HepG2 (cell line): ENCODE measurements around the gene RUNX2. TPM values are rescaled to one million over a fixed set of nuclear protein-coding genes. Genes with fewer than 3 reads are reported as not detected.

ENCODE experiments used
- ATAC-seq: fragments of 200-7000 bp; cut with Tn5 transposase; 3 replicates; pipeline ENCODE4 v1.9.1; 2020; ENCODE audit warnings: mild to moderate bottlenecking, moderate library complexity
- BruUV-seq: library from RNA; stranded (reverse); fragments of 400-500 nt; replicated peaks from 2 replicates; lab custom pipeline; 2021; lab: Mats Ljungman, UMichigan
- CTCF ChIA-PET: fragments of 300-600 bp; formaldehyde crosslinking; extraction: SDS; loops from one replicate; lab custom pipeline; 2021; ENCODE audit warnings: low total read pairs, inconsistent platforms, low intra/inter-chr PET ratio; lab: Yijun Ruan, JAX
- POLR2A ChIA-PET: fragments of 350-600 bp; sonication (Branson Sonifier 250); formaldehyde crosslinking; loops from one replicate; lab custom pipeline; 2020; ENCODE audit warnings: antibody characterized with exemption, inconsistent platforms; lab: Yijun Ruan, JAX
- DNase-seq: peaks from one replicate; pipeline ENCODE4 v3.0.0-alpha.2; 2015; ENCODE audit warnings: low spot score
- FAIRE-seq: peaks from 3 replicates; lab custom pipeline; 2011; peaks lifted over from hg19 to GRCh38; lab: Jason Lieb, UNC
- H2AFZ ChIP-seq: one replicate; pipeline ENCODE4 v1.6.1; 2011; ENCODE audit warnings: low read length, inconsistent platforms
- H3K27ac ChIP-seq: fragments of 300-600 bp; 3 replicates; pipeline ENCODE4 v1.8.0; 2011; ENCODE audit warnings: mixed run types, mild to moderate bottlenecking, mixed read lengths, low read length, inconsistent platforms; ENCODE audit not compliant: insufficient read depth; ENCODE audit errors: extremely low read length
- H3K27me3 ChIP-seq, 2 experiments: fragments of 200-600 bp in 1 of 2; 2 replicates in 1 of 2; 3 replicates in 1 of 2; pipeline versions ENCODE4 v1.6.0 to v1.8.0; 2011; ENCODE audit warnings: low read length in 2 of 2, mild to moderate bottlenecking in 2 of 2, moderate library complexity in 2 of 2, inconsistent platforms in 1 of 2; ENCODE audit not compliant: insufficient read depth in 2 of 2, control insufficient read depth in 1 of 2
- H3K36me3 ChIP-seq, 2 experiments: fragments of 200-600 bp in 1 of 2; replicated peaks in 1 of 2; 2 replicates in 1 of 2; 3 replicates in 1 of 2; pipeline versions ENCODE4 v1.5.1 to v1.8.0; 2011; ENCODE audit warnings: low read length in 2 of 2, inconsistent platforms in 1 of 2; ENCODE audit not compliant: insufficient read depth in 2 of 2, control insufficient read depth in 1 of 2
- H3K4me1 ChIP-seq: 2 replicates; pipeline ENCODE4 v1.5.1; 2012; ENCODE audit warnings: low read length, inconsistent platforms; ENCODE audit not compliant: insufficient read depth
- H3K4me2 ChIP-seq: 2 replicates; pipeline ENCODE4 v1.6.0; 2011; ENCODE audit warnings: low read depth, low read length, inconsistent platforms
- H3K4me3 ChIP-seq, 3 experiments: fragments of 200-600 bp in 1 of 3; sonication (generic), shearing (Covaris generic) in 1 of 3; replicated peaks in 1 of 3; 2 replicates each; pipeline ENCODE4 v1.5.1; 2011 to 2016; ENCODE audit warnings: low read length in 3 of 3, inconsistent platforms in 2 of 3, low read depth in 2 of 3, mild to moderate bottlenecking in 2 of 3, control low read depth in 1 of 3, mixed read lengths in 1 of 3; ENCODE audit not compliant: insufficient read depth in 1 of 3
- H3K79me2 ChIP-seq: one replicate; pipeline ENCODE4 v1.6.1; 2011; ENCODE audit warnings: low read length, inconsistent platforms; ENCODE audit not compliant: insufficient read depth
- H3K9ac ChIP-seq: 2 replicates; pipeline ENCODE4 v1.6.0; 2011; ENCODE audit warnings: mild to moderate bottlenecking, low read depth, low read length, inconsistent platforms; ENCODE audit not compliant: insufficient read depth
- H3K9me3 ChIP-seq: 2 replicates; pipeline ENCODE4 v1.5.1; 2012; ENCODE audit warnings: mild to moderate bottlenecking, low read length
- H4K20me1 ChIP-seq: 2 replicates; pipeline ENCODE4 v1.6.0; 2011; ENCODE audit warnings: inconsistent platforms, mild to moderate bottlenecking, low read length, moderate library complexity; ENCODE audit not compliant: insufficient read depth
- CREBL2 ChIP-seq: sonication (generic); formaldehyde crosslinking; IDR thresholded peaks from 2 replicates; pipeline ENCODE4 v1.8.1; 2023; ENCODE audit warnings: missing genetic modification reagents, mild to moderate bottlenecking, borderline replicate concordance
- MAFF ChIP-seq: IDR thresholded peaks from 2 replicates; pipeline ENCODE4 v1.6.1; 2011; ENCODE audit warnings: low read depth, low read length, improper control_type of control experiment
- MAFK ChIP-seq, 2 experiments: IDR thresholded peaks in 1 of 2; conservative IDR thresholded peaks in 1 of 2; 2 replicates each; pipeline ENCODE4 v1.6.1; 2011; ENCODE audit warnings: improper control_type of control experiment in 2 of 2, low read length in 2 of 2
- ZNF431 ChIP-seq: sonication (generic); formaldehyde crosslinking; IDR thresholded peaks from 2 replicates; pipeline ENCODE4 v1.9.0; 2022; ENCODE audit warnings: missing genetic modification reagents, low read depth, mild to moderate bottlenecking, borderline replicate concordance
- WGBS: methylation state at CpG from one replicate; pipeline ENCODE4 v1.1.6; 2017; ENCODE audit warnings: low lambda C conversion rate; 5-methylcytosine and 5-hydroxymethylcytosine counted together
- in situ Hi-C: cut with HindIII; loops from 2 replicates; pipeline ENCODE4 v1.10.0; 2017; ENCODE audit warnings: low pct_unique_long_range_greater_than_20kb; ENCODE audit not compliant: extremely low pct_ligation_motif_present
- intact Hi-C: fragments of 100-400 bp; cut with micrococcal nuclease; formaldehyde crosslinking; loops from one replicate; pipeline ENCODE4 v1.10.0; 2022; ENCODE audit not compliant: unreplicated experiment
- polyA plus RNA-seq, 8 experiments: library from polyadenylated mRNA; depleted of rRNA in 3 of 8; stranded (reverse) in 7 of 8; unstranded in 1 of 8; fragments of >200 nt; fragmentation: Illumina TruSeq in 4 of 8; extraction: Trizol in 4 of 8; gene quantifications; 2 replicates each; pipeline versions ENCODE4 v1.2.1 to v1.2.3, GENCODE V29; 2011 to 2016; ENCODE audit warnings: low read depth in 4 of 8, missing spikeins in 1 of 8, mixed read lengths in 1 of 8; ENCODE audit not compliant: insufficient read depth in 1 of 8
- total RNA-seq, 5 experiments: library from RNA; depleted of rRNA; stranded (reverse); fragments of >200 nt; fragmentation: Illumina TruSeq; extraction: Trizol; gene quantifications; 2 replicates each; pipeline ENCODE4 v1.2.3, GENCODE V29; 2016; ENCODE audit warnings: low read depth in 1 of 5
- TF ChIP-seq, protein P1 (sequence below), 2 experiments: IDR thresholded peaks; 2 replicates each; pipeline ENCODE4 v1.6.1; 2011 to 2012; ENCODE audit warnings: low read length in 2 of 2, borderline replicate concordance in 1 of 2, low read depth in 1 of 2, mild to moderate bottlenecking in 1 of 2, moderate library complexity in 1 of 2

Gene RUNX2
- total and polyA plus RNA-seq, 2 of the 13 experiments (the other 11 are each of a cell fraction or from before 2014, with no cell fraction given) = not detected

GRCh38 chr6:45496085-45496433, 167.9 kb downstream of the RUNX2 start:
- FAIRE-seq (no peak), DNase-seq (no peak)
- BruUV-seq = no TSS peak
- TF ChIP-seq MAFK (conservative IDR thresholded peaks at IDR 0.05 in 1 of 2, IDR thresholded peaks at IDR 0.05 in 1 of 2; ENCODE audit: low read length in 2 of 2) (peak; percentile 64 to 78), ZNF431 (CRISPR knock-in tag) (no peak), CREBL2 (no peak), MAFF (peak; percentile 59; the same call in 1 of the 2 replicates)
- TF ChIP-seq, protein P1, sequence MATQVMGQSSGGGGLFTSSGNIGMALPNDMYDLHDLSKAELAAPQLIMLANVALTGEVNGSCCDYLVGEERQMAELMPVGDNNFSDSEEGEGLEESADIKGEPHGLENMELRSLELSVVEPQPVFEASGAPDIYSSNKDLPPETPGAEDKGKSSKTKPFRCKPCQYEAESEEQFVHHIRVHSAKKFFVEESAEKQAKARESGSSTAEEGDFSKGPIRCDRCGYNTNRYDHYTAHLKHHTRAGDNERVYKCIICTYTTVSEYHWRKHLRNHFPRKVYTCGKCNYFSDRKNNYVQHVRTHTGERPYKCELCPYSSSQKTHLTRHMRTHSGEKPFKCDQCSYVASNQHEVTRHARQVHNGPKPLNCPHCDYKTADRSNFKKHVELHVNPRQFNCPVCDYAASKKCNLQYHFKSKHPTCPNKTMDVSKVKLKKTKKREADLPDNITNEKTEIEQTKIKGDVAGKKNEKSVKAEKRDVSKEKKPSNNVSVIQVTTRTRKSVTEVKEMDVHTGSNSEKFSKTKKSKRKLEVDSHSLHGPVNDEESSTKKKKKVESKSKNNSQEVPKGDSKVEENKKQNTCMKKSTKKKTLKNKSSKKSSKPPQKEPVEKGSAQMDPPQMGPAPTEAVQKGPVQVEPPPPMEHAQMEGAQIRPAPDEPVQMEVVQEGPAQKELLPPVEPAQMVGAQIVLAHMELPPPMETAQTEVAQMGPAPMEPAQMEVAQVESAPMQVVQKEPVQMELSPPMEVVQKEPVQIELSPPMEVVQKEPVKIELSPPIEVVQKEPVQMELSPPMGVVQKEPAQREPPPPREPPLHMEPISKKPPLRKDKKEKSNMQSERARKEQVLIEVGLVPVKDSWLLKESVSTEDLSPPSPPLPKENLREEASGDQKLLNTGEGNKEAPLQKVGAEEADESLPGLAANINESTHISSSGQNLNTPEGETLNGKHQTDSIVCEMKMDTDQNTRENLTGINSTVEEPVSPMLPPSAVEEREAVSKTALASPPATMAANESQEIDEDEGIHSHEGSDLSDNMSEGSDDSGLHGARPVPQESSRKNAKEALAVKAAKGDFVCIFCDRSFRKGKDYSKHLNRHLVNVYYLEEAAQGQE (IDR thresholded peaks at IDR 0.05; ENCODE audit: borderline replicate concordance in 1 of 2, low read depth in 1 of 2, low read length in 2 of 2) = no peak
- TF ChIP-seq, all 625 proteins: peak for 2
- Histone ChIP-seq H3K4me3 (no peak overlapping the region), H2AFZ (no peak overlapping the region), H3K4me1 (no peaks in the 10 kb centered on the region), H3K4me2 (no peak overlapping the region), H3K36me3 (no peaks in the 10 kb centered on the region), H3K9ac (no peak overlapping the region), H3K79me2 (no peaks in the 10 kb centered on the region), H4K20me1 (no peaks in the 10 kb centered on the region), H3K27ac (no peak overlapping the region), H3K9me3 (no peaks in the 10 kb centered on the region), H3K27me3 (peaks cover 0 to 5% of the 10 kb centered on the region in 2 experiments; a peak in 1 of 5 replicates)
- in situ Hi-C loops = no loop called here
- ChIA-PET CTCF (no interaction called here), POLR2A (no interaction called here)
- intact Hi-C loops = no loop called here
- ATAC-seq = no peak
- WGBS = 30% methylated on average over 6 of the region's 6 CpGs
